Urinary bladder (tissue), 4 donors: Measurements from ENCODE around the gene UFM1. TPM values are rescaled to one million over a fixed set of nuclear protein-coding genes. Genes with fewer than 3 reads are reported as not detected.

Experiments
- DNase-seq: peaks from one replicate; pipeline ENCODE4 v3.0.0-alpha.2; 2015; ENCODE audit errors: extremely low spot score
- H3K27ac ChIP-seq: one replicate; pipeline ENCODE4 v1.5.1; 2013; ENCODE audit warnings: low read depth, mild to moderate bottlenecking, moderate library complexity
- H3K36me3 ChIP-seq: one replicate; pipeline ENCODE4 v1.6.1; 2013; ENCODE audit warnings: mild to moderate bottlenecking, moderate library complexity; ENCODE audit not compliant: insufficient read depth
- H3K4me1 ChIP-seq: one replicate; pipeline ENCODE4 v1.6.1; 2013; ENCODE audit warnings: mild to moderate bottlenecking, moderate library complexity; ENCODE audit not compliant: insufficient read depth
- H3K4me3 ChIP-seq: one replicate; pipeline ENCODE4 v1.5.1; 2013; ENCODE audit warnings: low read depth, low read length
- WGBS: extraction: QIAGEN DNeasy Blood & Tissue Kit; methylation state at CpG from one replicate; pipeline ENCODE4 v1.1.7; 2013; 5-methylcytosine and 5-hydroxymethylcytosine counted together
- polyA plus RNA-seq: library from polyadenylated mRNA; stranded (reverse); fragments of 200-250 nt; gene quantifications from one replicate; pipeline ENCODE4 v1.2.3, GENCODE V29; 2013
- total RNA-seq: library from RNA; depleted of rRNA; stranded (reverse); fragments of >200 nt; gene quantifications from one replicate; pipeline ENCODE4 v1.2.3, GENCODE V29; 2014
- donor health status: healthy with polysubstance abuse.
- donor health status: healthy.

UFM1 gene
- total and polyA plus RNA-seq, 2 donors, result 32.9 to 164 TPM

- no peak overlapping the region for H3K27ac ChIP-seq
- no peaks in the 10 kb centered on the region for H3K4me1 ChIP-seq
- no peak overlapping the region for H3K4me3 ChIP-seq
- WGBS, result 26% methylated on average over 1 of the region's 1 CpG
- DNase-seq, result no peak
- no peaks in the 10 kb centered on the region for H3K36me3 ChIP-seq
Measured at GRCh38 chr13:38412266-38412665, 62.6 kb downstream of the UFM1 start.
